ENCODE data around the gene LIN9. TPM values are rescaled to one million over a fixed set of nuclear protein-coding genes. Genes with fewer than 3 reads are reported as not detected.
"Not testable (repeated sequence)": the region's sequence is repeated elsewhere in the genome, so short reads cannot be mapped to it uniquely, and the experiment has no call there.

LIN9 gene
- total RNA-seq, 2 experiments from 2014 or later, result 1.3 to 1.5 TPM

GRCh38 chr1:226349081-226349480 is 40.1 kb upstream of the LIN9 start:
- Mint-ChIP-seq H3K9me3 (no peaks in the 10 kb centered on the region), H3K27me3 (no peaks in the 10 kb centered on the region), H3K4me1 (ENCODE audit: low read depth) (no peaks in the 10 kb centered on the region), H3K4me3 (no peak overlapping the region), H3K27ac (no peak overlapping the region), H3K36me3 (ENCODE audit: low read depth) (no peaks in the 10 kb centered on the region)
- Histone ChIP-seq H3K4me1 (ENCODE audit: insufficient read depth, low read length) (no peaks in the 10 kb centered on the region), H3K9me3 (ENCODE audit: control insufficient read depth in 1 of 2, insufficient read depth in 1 of 2, low read length in 2 of 2) (no peaks in the 10 kb centered on the region), H3K4me3 (ENCODE audit: low read length) (no peak overlapping the region), H3K27ac (ENCODE audit: low read depth in 1 of 2, low read length in 2 of 2) (no peak overlapping the region), H3K36me3 (ENCODE audit: insufficient read depth, low read length) (no peaks in the 10 kb centered on the region), H3K27me3 (ENCODE audit: control insufficient read depth in 1 of 2, insufficient read depth in 2 of 2, low read length in 2 of 2) (no peaks in the 10 kb centered on the region)
- intact Hi-C loops (cut with DNase I, micrococcal nuclease), result no loop called here
- ATAC-seq (ENCODE audit: poor library complexity) (no peak), DNase-seq (no peak)
- no peak for TF ChIP-seq CTCF (IDR thresholded peaks at IDR 0.05)
- ChIA-PET POLR2A (no interaction called here), CTCF (no interaction called here)

- intact Hi-C loops (cut with DNase I, micrococcal nuclease), result no loop called here
- H3K9me3 ChIP-seq (ENCODE audit: control insufficient read depth in 1 of 2, insufficient read depth in 1 of 2, low read length in 2 of 2), result peaks cover 0 to 7% of the 10 kb centered on the region in 2 experiments
- H3K36me3 ChIP-seq (ENCODE audit: insufficient read depth, low read length), result no peaks in the 10 kb centered on the region
- H3K4me1 ChIP-seq (ENCODE audit: insufficient read depth, low read length), result no peaks in the 10 kb centered on the region
- Mint-ChIP-seq H3K4me1 (ENCODE audit: low read depth) (no peaks in the 10 kb centered on the region), H3K9me3 (peaks cover 3% of the 10 kb centered on the region), H3K36me3 (ENCODE audit: low read depth) (peaks cover 5% of the 10 kb centered on the region), H3K27me3 (peaks cover 8% of the 10 kb centered on the region), H3K27ac (no peak overlapping the region), H3K4me3 (no peak overlapping the region)
- ATAC-seq (ENCODE audit: poor library complexity) (no peak), DNase-seq (no peak)
- no peak overlapping the region for H3K27ac ChIP-seq (ENCODE audit: low read depth in 1 of 2, low read length in 2 of 2)
- TF ChIP-seq CTCF (IDR thresholded peaks at IDR 0.05), result no peak
- ChIA-PET CTCF (no interaction called here), POLR2A (no interaction called here)
- no peak overlapping the region for H3K4me3 ChIP-seq (ENCODE audit: low read length)
- no peaks in the 10 kb centered on the region for H3K27me3 ChIP-seq (ENCODE audit: control insufficient read depth in 1 of 2, insufficient read depth in 2 of 2, low read length in 2 of 2)
Measured at GRCh38 chr1:226344441-226345259, 35.7 kb upstream of the LIN9 start.

- ChIA-PET POLR2A (no interaction called here), CTCF (no interaction called here)
- Mint-ChIP-seq H3K27me3 (peaks cover 8% of the 10 kb centered on the region), H3K4me1 (ENCODE audit: low read depth) (no peaks in the 10 kb centered on the region), H3K27ac (no peak overlapping the region), H3K36me3 (ENCODE audit: low read depth) (peaks cover 5% of the 10 kb centered on the region), H3K9me3 (peaks cover 3% of the 10 kb centered on the region), H3K4me3 (no peak overlapping the region)
- Histone ChIP-seq H3K27me3 (ENCODE audit: control insufficient read depth in 1 of 2, insufficient read depth in 2 of 2, low read length in 2 of 2) (no peaks in the 10 kb centered on the region), H3K9me3 (ENCODE audit: control insufficient read depth in 1 of 2, insufficient read depth in 1 of 2, low read length in 2 of 2) (peaks cover 0 to 7% of the 10 kb centered on the region in 2 experiments), H3K27ac (ENCODE audit: low read depth in 1 of 2, low read length in 2 of 2) (no peak overlapping the region), H3K4me3 (ENCODE audit: low read length) (no peak overlapping the region), H3K4me1 (ENCODE audit: insufficient read depth, low read length) (no peaks in the 10 kb centered on the region), H3K36me3 (ENCODE audit: insufficient read depth, low read length) (no peaks in the 10 kb centered on the region)
- DNase-seq (no peak), ATAC-seq (ENCODE audit: poor library complexity) (no peak)
- intact Hi-C loops (cut with DNase I, micrococcal nuclease), result no loop called here
- TF ChIP-seq CTCF (IDR thresholded peaks at IDR 0.05), result no peak
Measured at GRCh38 chr1:226342656-226343055, 33.7 kb upstream of the LIN9 start.

- POLR2A ChIA-PET; H3K4me3 ChIP-seq (ENCODE audit: low read length); H3K4me1 Mint-ChIP-seq (ENCODE audit: low read depth); H3K36me3 ChIP-seq (ENCODE audit: insufficient read depth, low read length); ATAC-seq (ENCODE audit: poor library complexity); H3K36me3 Mint-ChIP-seq (ENCODE audit: low read depth); H3K27me3 Mint-ChIP-seq; H3K4me3 Mint-ChIP-seq; H3K27ac ChIP-seq (ENCODE audit: low read depth in 1 of 2, low read length in 2 of 2); H3K9me3 Mint-ChIP-seq; H3K27me3 ChIP-seq (ENCODE audit: control insufficient read depth in 1 of 2, insufficient read depth in 2 of 2, low read length in 2 of 2); H3K4me1 ChIP-seq (ENCODE audit: insufficient read depth, low read length); DNase-seq; CTCF ChIA-PET; H3K27ac Mint-ChIP-seq; intact Hi-C loops (cut with DNase I, micrococcal nuclease); H3K9me3 ChIP-seq (ENCODE audit: control insufficient read depth in 1 of 2, insufficient read depth in 1 of 2, low read length in 2 of 2): not testable (repeated sequence)
Measured at GRCh38 chr1:226340111-226340510, 31.1 kb upstream of the LIN9 start.

All from CD4-positive, alpha-beta T cell (primary cell).